Measurements from ENCODE around the gene GFOD2. TPM values are rescaled to one million over a fixed set of nuclear protein-coding genes. Genes with fewer than 3 reads are reported as not detected.

The GFOD2 gene
- total and polyA plus RNA-seq, 2 of the 8 experiments (the other 6 are each of a cell fraction or from before 2014, with no cell fraction given) = 21.4 to 33.2 TPM

DNA sequence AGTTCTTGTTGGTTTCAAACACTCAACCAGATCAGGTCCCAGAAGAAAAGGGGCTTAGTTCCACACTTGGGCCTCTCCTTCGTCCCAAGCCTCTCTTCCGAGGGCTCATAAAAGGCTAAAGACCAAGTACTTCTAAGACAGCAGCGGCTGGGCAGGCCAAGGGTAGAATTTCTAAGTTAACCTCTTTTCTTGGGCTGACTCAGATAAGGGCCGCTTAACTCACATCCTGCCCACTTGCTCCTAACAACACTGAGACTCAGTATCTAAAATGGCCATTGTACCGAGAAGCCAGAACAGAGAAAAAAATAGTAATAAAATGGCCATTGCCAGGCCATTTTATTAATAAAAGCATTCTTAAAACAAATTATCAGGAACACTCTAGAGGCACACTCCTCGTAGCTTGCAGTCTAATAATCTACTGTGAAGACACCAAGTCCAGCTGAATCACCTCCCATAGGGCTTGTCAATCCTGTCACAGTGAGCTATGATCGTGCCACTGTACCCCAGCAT is 45.1 kb upstream of the GFOD2 start:
- no peak for FAIRE-seq
- 95% methylated on average over 7 of the region's 7 CpGs; no CpG with 5 or more reads in 1 of the 2 experiments for WGBS, 2 experiments (ENCODE audit: extremely low coverage in 1 of 2, insufficient coverage in 1 of 2, insufficient read length in 1 of 2, insufficient replicate concordance in 2 of 2, low coverage in 1 of 2, low lambda C conversion rate in 2 of 2, missing lambda C conversion rate in 1 of 2)
- TF ChIP-seq KDM1A (IDR thresholded peaks at IDR 0.05; ENCODE audit: borderline replicate concordance, low read length) (no peak), ZNF274 (IDR thresholded peaks at IDR 0.05; ENCODE audit: borderline replicate concordance, extremely low read depth, low read length) (no peak), BCL11A (IDR thresholded peaks at IDR 0.05; ENCODE audit: low read depth in 2 of 2, low read length in 2 of 2) (no peak), NRF1 (IDR thresholded peaks at IDR 0.05; ENCODE audit: low read depth, low read length) (no peak), SIX5 (IDR thresholded peaks at IDR 0.05; ENCODE audit: low read depth, low read length) (no peak), FOSL1 (IDR thresholded peaks at IDR 0.05; ENCODE audit: insufficient read depth, low read depth, low read length) (no peak), JUND (IDR thresholded peaks at IDR 0.05; ENCODE audit: low read length) (no peak), EZH2 (IDR thresholded peaks at IDR 0.05; ENCODE audit: low read depth, low read length, severe bottlenecking) (no peak), SIN3A (conservative IDR thresholded peaks at IDR 0.05 in 1 of 2, IDR thresholded peaks at IDR 0.05 in 1 of 2; ENCODE audit: low read depth in 1 of 2, low read length in 2 of 2) (no peak), RFX5 (IDR thresholded peaks at IDR 0.05; ENCODE audit: borderline replicate concordance, low read depth, low read length) (no peak), TAF1 (IDR thresholded peaks at IDR 0.05; ENCODE audit: low read depth, low read length) (no peak)
- TF ChIP-seq, protein P1, sequence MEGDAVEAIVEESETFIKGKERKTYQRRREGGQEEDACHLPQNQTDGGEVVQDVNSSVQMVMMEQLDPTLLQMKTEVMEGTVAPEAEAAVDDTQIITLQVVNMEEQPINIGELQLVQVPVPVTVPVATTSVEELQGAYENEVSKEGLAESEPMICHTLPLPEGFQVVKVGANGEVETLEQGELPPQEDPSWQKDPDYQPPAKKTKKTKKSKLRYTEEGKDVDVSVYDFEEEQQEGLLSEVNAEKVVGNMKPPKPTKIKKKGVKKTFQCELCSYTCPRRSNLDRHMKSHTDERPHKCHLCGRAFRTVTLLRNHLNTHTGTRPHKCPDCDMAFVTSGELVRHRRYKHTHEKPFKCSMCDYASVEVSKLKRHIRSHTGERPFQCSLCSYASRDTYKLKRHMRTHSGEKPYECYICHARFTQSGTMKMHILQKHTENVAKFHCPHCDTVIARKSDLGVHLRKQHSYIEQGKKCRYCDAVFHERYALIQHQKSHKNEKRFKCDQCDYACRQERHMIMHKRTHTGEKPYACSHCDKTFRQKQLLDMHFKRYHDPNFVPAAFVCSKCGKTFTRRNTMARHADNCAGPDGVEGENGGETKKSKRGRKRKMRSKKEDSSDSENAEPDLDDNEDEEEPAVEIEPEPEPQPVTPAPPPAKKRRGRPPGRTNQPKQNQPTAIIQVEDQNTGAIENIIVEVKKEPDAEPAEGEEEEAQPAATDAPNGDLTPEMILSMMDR (IDR thresholded peaks at IDR 0.05; ENCODE audit: control extremely low read depth in 1 of 3, insufficient read depth in 1 of 3, low read depth in 1 of 3, low read length in 3 of 3) = no peak

More for the DNA sequence above, 45.1 kb upstream of the GFOD2 start:
- H3K79me1 ChIP-seq (ENCODE audit: low read depth, low read length) = peaks cover 3% of the 10 kb centered on the region; the same call in 1 of the 2 replicates
- H3K9me3 ChIP-seq (ENCODE audit: insufficient read depth in 2 of 2, low read depth in 1 of 2, low read length in 1 of 2) = no peaks in the 10 kb centered on the region
- peaks cover 0 to 15% of the 10 kb centered on the region in 2 experiments for H4K20me1 ChIP-seq (replicated peaks in 1 of 2; ENCODE audit: control insufficient read depth in 1 of 2, insufficient read depth in 2 of 2, low read length in 2 of 2)
- no peak overlapping the region for H2BK15ac ChIP-seq (ENCODE audit: low read length)
- H2BK20ac ChIP-seq (ENCODE audit: low read length) = no peak overlapping the region
- ChIA-PET CTCF (ENCODE audit: partially characterized antibody) (no interaction called here), POLR2A (ENCODE audit: partially characterized antibody) (no interaction called here)
- no peak overlapping the region for H2AFZ ChIP-seq (ENCODE audit: low read length)
- H3K18ac ChIP-seq (ENCODE audit: extremely low read depth, low read length) = no peak overlapping the region
- no peak overlapping the region for H2BK12ac ChIP-seq (ENCODE audit: low read depth, low read length)
- H3K14ac ChIP-seq (ENCODE audit: insufficient read length) = no peak overlapping the region
- no peak overlapping the region for H2AK5ac ChIP-seq (ENCODE audit: low read depth, low read length)
- no peak overlapping the region for H3K4ac ChIP-seq (replicated peaks; ENCODE audit: insufficient read length, low read depth, low read length)
- no peak overlapping the region for H4K8ac ChIP-seq (ENCODE audit: extremely low read depth, insufficient read depth, low read length)
- no peak overlapping the region for H4K91ac ChIP-seq (replicated peaks; ENCODE audit: insufficient read length, low read length)
- DNase-seq (ENCODE audit: low read depth in 1 of 2, low spot score in 2 of 2) = no peak
- H2BK120ac ChIP-seq (replicated peaks; ENCODE audit: low read depth, low read length) = no peak overlapping the region
- no peak overlapping the region for H3K4me2 ChIP-seq (ENCODE audit: insufficient read depth in 1 of 2, low read depth in 2 of 2, low read length in 2 of 2)
- H3K36me3 ChIP-seq (ENCODE audit: control insufficient read depth in 2 of 4, insufficient read depth in 4 of 4, low read length in 3 of 4) = no peaks in the 10 kb centered on the region
- H2BK5ac ChIP-seq (ENCODE audit: low read depth, low read length) = no peak overlapping the region
- no peak overlapping the region for H4K5ac ChIP-seq (ENCODE audit: insufficient read length, low read depth, low read length)
- no peaks in the 10 kb centered on the region for H3K27me3 ChIP-seq (replicated peaks in 1 of 4; ENCODE audit: control insufficient read depth in 3 of 4, extremely low read depth in 1 of 4, insufficient read depth in 3 of 4, low read length in 3 of 4)
- H3K4me1 ChIP-seq (replicated peaks in 1 of 4; ENCODE audit: control insufficient read depth in 3 of 4, insufficient read depth in 4 of 4, low read length in 3 of 4) = no peaks in the 10 kb centered on the region
- no peak overlapping the region for H3K23ac ChIP-seq (ENCODE audit: insufficient read length)
- no peak overlapping the region for H3K27ac ChIP-seq (ENCODE audit: low read depth, low read length)
- H3K23me2 ChIP-seq (ENCODE audit: low read depth, low read length) = no peaks in the 10 kb centered on the region
- no peak overlapping the region for H3K56ac ChIP-seq (replicated peaks; ENCODE audit: insufficient read length, low read depth, low read length)
- no peaks in the 10 kb centered on the region for H3K79me2 ChIP-seq (ENCODE audit: control insufficient read depth in 1 of 2, insufficient read depth in 2 of 2, low read length in 2 of 2)
- no peak overlapping the region for H3K4me3 ChIP-seq (ENCODE audit: extremely low read depth in 1 of 4, insufficient read depth in 2 of 4, low read depth in 3 of 4, low read length in 4 of 4)
- no peak overlapping the region for H3K9ac ChIP-seq (replicated peaks in 1 of 4; ENCODE audit: extremely low read depth in 1 of 4, low read depth in 3 of 4, low read length in 3 of 4)

Measured in H1 (cell line).